Fibroblast of skin of abdomen (primary cell): ENCODE data around the gene FAAP100.

ENCODE experiments used
- DNase-seq: peaks from one replicate; pipeline ENCODE4 v3.0.0-alpha.2; 2013

The FAAP100 gene

DNA sequence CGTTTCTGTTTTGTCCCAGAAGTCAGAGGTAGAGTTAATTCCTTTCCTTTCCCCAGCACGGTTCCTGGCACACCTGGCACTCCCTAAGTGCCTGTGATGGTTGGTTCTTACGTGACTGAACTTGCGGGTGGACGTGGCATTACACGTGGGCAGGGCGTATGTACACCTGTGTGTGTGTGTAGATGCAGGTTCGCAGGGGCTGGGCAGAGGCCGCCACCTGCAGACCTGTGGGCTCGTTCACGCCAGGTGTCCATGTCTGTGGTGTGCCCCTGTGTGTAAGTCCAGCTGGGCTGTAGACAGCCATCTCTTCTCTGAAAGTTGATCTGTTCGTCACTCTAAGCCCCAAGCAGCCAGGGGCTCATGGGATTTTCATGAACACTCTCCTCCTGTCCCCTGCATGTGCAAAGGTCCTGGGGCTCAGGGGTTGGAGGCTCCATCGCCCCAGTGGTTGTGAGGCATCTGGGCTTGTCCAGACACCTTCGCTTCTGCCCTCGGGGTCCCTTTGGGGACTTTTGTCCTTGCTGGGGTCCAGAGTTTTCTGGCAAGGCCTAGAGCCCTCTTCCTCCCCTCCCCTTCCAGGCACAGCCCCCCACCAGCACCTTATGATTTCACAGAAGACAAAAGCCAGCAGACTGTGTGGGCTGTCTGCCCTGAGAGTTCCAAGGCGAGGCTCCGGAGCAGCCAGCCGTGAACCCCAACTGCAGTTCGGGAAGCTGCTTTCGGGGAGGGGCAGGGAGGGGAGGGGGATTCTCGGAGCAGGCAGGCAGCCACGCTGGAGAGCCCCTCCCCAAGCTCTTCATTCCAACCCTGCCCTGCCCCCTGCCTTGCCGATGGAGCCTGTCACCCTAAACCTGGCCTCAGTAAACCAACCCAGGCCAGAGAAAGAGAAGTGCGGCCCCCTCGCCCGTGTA, 29.4 kb downstream of the FAAP100 start:
- peak; percentile 52 for DNase-seq

DNA sequence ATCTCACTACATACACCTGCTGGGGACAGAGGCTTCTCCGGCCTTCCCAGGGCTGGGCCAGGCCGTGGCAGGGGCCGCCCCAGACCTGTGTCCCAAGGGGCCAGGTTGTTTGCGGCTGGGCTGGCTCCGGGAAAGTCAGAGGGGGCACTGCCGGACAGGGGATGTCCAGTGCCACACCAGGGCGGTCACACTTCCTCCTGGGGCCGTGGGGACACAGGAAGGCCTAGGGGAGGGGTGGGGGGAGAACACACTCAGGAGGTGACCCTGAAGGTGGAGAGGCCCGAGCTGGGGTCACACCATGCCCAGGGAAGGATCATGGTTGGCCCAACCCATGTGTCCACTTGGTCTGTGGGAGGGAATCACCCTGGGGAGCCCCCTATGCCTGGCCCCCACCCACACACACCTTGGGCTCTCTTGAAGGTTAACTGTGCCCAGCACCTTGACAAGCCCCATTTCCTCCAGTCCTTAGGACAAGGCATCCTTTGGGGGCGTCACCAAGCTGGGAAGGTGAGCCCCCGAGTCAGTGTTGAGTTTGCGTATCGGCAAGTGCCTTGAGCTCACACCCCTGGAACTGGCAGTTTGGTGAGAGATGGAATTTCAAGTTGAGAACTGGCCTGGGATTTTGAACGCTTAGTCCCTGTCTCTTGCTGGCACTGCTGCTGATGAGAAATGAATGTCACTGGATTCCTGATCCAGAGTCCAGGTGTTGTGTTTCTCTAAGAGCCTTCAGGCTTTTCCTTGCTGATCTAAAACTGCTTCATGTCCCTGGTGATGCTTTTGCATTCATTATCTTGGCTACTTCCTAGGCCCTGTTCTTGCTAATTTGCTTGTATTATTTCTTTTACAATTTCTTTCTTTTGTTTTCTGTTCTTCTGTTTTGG, 31.9 kb downstream of the FAAP100 start:
- no peak for DNase-seq

DNA sequence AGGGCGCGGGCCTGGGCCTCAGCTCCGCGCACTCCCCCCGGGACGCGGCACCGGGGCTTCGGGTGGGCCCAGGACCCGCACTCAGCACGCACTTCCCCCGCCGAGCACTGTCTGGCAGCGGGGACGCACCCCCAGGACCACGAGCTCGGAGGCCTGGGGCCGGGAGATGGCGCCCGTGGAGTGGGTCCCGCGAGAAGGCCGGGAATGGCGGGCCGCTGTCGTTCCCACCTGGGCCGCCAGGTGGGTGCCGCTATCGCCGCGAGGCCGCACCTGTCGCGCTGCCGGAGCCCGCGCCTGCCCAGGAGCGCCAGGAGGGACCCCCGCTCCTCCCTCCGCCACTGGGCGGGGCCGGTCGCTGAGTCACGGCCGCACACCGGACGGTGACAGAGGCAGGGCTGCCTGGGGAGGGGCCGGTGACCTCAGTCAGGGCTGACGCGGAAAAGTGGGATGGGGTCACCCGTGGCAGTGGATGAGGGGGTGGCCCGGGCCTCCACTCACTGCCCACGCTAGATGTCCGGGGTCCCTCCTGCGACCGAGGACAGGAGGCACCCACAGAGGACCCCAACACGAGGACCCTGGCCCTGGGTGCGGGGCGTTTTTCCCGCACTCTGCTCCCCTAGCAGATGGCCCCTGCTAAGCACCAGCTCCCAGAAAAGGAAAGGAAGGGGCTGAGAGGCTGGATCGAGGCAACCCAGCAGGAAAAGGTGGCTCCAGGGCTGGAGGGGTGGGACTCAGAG, 32.7 kb downstream of the FAAP100 start:
- no peak for DNase-seq

DNA sequence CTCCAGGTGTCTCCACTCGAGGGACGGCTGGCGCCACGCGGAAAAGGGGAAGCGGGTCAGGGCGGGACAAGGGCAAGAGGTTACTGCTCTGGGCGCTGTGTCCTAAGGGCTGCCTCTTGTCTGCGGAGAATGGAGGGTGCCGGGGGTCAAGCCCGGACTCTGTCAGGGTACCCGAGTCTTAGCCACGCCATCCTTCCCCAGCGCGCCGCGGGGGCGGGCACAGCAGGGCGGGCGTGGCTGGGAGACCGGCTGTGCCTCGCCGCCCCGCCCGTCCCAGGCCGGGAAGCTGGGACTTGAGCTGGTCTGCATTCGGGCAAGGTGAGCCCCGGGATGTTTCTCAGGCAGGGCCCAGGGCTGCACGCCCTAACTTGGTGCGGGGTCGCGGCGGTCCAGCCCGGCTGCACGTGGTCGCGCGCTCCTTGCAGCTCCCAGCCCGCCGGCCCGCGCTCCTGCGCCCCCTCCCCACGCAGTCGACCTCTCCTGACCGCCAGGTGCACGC, 33.3 kb downstream of the FAAP100 start:
- DNase-seq: no peak

DNA sequence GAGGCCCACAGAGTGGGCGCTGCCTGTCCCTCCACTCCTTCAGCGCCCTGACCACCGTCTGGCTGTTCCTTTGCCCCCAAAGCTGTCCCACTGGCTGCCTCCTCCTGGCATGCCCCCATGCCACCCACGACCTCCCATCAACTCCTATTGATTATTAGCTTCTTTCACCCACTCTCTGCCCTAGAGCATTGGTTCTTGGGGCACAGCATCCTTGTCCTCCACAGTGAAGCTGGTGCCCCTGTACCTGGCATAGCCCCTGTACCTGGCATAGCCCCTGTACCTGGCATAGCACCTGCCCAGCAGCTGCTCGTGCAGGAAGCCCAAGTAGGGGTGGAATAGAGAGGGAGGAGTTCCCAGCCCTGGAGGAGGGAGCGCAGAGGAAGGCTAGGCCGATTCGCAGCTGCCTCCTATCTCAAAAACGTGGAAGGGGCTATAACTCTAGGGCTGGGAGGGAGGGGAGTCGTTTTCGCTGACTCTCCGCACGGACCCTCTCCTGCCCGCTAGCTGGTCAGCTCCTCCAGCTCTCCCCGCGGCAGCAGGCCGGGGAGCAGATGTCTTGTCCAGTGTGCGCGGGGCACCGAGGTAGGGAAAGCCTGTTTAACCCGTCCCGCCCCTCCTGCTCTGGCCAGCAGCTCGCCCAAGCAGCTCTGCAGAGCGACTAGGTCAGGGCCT, 33.9 kb downstream of the FAAP100 start:
- no peak for DNase-seq

DNA sequence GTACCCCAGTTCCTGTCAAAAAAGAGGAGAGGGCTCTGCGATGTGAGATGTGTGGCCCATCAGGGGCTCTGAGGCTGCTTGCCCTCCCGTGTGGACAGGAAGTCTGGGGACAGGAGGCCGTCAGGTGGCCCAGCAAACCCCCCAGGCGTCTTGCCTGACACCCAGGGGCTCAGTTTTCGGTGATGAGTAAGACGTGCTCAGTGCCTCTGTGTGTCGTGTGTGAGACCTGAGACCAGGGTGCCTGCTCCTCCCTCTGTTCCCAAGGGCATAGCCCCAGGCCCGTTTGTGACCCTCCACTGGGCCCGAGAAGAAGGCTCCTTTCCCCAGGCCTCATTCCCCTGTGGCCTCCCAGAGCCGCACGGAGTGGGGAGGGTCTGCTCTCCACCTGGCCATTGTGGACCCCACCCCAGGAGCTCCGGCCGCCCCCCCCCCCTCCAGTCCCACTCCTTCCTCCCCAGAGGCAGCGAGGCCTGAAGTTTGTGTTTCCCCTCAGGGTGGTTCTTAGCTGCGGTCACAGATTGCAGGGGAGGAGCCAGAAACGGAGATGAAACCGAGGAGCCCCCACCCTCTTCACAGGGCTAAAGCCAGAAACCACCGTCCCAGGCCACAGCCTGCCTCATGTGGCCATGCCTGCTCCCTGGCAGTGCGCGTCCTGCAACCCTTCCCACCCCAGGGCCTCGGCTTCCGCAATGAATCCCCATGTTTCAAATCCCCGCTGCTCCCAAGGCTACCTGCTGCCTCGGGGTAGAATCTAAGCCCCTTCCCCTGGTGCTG, 34.6 kb downstream of the FAAP100 start:
- DNase-seq: peak; percentile 43

DNA sequence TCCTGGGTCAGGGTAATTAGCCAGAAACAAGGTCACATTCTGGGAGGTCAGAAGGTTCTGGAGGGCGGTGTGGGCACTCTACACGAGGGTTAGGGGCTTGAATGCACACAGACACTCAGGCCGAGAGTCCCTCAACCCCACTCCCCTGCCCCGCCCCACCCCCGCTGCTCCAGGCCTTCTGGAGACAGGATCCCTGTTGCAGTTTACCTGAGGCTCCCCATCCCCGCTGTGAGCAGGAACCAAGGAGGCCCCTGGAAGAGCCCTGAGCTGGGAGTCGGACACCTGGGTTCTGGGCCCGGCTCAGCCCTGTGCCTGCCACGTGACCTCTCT, 35.2 kb downstream of the FAAP100 start:
- DNase-seq: no peak

DNA sequence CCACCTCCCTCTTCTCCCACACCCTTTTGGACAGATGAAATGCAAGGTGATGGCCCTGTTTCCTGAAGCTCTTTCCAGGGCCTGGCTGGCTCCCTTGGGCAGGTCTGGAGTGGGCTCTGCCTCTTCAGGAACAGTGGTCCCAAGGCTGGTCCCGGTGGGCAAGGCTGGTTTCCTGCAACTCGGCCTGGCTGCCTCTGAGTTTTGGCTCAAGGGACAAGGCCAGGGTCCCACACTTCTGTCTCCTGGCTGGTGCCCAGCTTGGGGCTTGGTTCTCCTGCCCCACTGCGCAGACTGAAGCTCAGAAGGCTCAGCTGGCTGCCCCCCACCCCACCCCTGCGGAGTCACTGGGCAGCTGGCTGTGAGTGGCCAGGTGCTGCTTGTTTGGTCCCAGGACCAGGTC, 35.7 kb downstream of the FAAP100 start:
- no peak for DNase-seq

DNA sequence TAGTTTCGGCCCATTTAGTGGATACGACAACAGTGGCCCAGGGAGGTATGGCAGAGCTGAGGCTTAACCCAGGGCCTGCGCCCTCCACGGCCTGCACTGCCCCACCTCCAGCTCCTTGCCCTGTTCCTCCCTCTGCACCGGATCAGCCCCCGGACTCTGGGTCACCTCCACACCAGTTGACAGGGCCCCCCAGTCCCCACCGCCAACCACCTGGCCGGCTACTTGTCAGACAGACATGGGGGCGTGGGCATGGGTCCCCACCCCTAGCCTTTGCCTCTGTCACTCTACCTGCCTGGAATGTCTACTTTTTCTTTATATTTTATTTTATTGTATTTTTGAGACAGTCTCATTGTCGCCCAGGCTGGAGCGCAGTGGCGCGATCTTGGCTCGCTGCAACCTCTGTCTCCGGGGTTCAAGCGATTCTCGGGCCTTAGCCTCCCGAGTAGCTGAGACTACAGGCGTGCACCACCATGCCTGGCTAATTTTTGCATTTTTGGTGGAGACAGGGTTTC, 36.6 kb downstream of the FAAP100 start:
- no peak for DNase-seq

DNA sequence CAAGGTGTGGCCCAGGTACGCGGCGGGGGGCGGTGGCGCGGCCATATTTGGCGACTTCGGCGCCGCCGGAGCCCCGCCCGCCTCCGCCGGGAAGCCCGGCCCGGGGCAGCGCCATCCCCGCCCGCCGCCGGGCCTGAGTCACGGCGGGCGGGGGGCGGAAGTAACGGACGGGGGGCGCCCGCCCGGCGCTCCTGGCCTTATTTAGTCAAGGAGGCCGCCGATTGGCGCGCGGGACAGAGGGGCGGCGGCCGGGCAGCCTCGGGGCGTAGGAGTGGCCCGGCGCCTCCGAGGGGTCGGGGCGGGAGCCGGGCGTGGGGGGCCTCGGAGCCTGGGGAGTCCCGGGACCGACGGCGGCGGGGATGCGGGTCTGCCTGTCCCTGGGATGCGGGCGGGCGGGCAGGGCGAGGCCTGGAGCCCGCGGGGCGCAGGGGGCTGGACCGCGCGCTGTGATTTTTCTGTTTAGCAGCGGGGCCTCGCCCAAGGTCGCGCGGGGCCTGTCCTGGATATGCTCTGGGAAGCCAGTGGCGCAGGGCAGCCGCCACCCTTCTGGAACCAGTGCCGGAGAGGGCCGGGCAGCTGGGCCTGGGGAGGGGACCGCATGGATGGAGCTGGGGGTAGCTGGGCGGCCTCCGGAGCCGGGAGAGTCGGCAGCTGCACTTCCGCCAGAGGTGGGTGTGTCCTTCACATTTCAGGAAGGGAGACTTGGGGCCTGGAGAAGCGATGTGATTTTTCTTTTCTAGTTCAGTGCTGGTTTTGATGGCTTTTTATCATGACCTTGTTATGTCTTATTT, 37.2 kb downstream of the FAAP100 start:
- DNase-seq: peak; percentile 95

DNA sequence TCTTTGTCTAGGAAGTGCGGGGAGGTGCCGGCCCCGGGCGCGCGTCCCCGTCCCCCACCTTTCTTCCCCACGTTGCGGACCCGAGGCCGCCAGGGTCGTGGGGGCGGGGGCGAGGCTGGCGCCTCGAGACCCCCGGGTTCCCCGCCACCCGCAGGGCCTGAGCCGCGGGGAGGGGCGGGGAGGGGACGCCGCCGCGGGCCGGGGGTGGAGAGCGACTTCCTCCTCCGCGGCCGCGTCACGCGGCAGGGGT, 37.7 kb downstream of the FAAP100 start:
- no peak for DNase-seq

DNA sequence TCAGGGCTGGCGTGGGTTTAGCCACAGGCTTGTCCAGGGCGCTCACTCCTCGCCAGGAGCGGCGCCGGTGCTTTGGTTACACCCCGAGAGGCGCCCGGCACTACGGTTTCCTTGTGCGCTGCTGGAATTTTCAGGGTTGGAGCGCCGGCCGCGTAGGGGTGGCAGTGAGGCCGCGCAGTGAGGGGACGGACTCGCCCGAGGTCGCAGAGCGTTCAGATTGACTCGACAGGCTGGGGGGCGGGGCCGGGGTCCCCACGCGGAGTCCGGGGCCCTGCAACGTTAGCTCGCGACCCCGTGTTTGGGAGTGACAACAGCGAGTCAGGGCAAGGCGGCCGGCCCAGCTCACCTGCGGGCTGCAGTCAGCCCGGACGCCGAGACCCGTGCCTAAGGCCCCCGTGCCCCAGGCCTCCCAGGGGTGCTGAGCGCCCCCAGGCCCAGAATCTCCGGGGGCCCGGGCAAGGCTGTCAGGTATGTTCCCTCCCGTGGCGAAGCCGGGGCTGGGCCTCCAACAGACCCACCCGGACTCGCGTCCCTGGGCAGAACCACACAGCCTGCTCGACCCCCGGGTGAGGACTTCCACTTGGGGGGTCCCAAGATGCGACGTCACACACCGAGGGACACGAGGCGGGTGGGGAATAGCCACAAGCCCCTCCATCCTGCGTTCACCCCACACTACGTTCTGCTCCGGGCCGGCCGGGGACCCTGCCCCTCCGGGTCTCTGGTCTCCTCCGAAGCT, 38.2 kb downstream of the FAAP100 start:
- DNase-seq: peak; percentile 79

DNA sequence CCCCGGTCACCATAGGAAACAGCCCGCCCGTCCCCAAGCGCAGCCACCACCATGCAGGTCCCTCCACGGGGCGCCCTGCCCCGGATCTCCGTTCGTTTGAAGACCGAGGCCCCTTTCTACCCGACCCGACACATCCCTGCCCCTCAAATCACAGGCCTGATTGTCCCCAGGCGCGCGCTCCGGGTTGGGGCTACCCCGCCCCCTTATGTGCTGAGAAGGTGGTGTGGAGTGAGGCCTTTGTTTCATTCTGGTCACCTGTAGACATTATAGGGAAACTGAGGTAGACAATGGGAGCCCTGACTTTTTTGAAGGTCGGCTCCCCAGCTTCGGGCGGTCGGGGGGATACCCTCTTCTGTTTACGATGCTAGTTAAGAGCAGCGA, 38.8 kb downstream of the FAAP100 start:
- DNase-seq: peak; percentile 73

DNA sequence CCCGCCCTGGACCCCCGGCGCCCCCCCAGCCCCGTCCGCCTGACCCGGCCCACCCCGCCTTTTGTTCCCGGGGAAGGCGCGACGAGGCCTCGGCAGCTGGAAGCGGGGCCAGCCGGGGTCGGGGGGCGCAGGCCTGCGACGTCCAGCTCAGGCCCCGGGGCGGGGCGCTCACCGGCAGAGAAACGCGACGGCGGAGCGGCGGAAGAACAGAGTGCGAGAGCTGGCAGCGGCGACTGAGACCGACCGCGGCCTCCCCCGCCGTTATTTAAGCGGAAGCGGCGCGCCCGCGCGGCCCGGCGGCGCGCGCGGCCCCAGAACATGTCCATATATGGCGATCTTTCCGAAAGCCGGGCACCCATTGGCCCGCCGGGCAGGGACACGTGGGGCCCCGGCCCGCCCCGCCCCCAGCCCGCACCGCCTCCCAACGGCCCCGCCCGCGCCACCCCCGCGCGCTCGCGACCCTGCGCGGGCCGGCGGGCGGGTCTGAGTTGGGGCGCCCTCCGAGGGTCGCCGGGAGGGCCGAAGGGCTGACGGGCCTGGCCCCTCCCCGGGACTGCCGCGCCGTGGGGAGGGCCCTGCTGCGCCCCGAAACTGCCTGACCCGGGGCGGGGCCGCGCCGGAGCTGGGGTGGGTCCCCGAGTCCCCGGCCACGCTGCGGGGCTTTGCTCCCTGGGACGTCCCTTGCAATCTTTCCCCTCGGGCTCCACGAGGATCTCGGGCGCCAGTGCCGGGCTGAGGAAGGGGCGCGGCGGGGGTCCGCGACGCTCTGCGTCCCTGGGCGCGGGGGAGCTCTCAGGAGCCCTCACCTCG, 39.4 kb downstream of the FAAP100 start, which contains the start of gene ACTG1:
Gene ACTG1 (minus strand): TSS at position 238 of the 810 bp plus-strand sequence. CDS start 445 bp downstream, outside the sequence.
- peak; percentile 96 for DNase-seq

DNA sequence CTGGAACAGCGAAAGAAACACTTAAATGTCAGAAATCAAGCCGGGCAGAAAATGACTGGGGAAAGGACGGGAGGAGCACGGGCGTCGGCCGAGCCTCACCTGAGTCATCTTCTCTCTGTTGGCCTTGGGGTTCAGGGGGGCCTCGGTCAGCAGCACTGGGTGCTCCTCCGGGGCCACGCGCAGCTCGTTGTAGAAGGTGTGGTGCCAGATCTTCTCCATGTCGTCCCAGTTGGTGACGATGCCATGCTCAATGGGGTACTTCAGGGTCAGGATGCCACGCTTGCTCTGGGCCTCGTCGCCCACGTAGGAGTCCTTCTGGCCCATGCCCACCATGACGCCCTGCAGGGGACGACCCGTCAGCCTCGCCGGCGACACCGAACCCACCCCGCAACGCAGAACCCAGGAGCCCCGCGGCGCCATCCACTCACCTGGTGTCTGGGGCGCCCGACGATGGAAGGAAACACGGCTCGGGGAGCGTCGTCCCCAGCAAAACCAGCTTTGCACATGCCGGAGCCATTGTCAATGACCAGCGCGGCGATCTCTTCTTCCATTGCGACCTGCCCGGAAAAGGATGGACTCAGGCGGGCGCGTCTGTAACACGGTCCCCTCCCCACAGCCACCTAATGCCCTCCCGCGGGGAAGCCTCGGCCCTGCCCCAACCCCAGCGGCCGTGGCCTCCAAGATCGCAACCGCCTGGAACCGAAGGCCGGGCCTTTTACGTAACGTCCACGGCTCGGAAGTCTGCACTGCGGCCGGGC, 40.2 kb downstream of the FAAP100 start:
- no peak for DNase-seq

DNA sequence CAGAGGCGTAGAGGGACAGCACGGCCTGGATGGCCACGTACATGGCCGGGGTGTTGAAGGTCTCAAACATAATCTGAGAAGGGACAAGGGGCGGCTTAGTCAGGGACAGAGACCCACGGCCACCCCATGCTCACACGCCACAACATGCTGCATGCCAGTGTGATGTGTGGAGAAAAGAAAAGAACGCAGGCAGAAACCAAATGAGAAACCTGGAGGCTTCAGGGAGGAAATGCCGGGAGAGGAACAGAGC, 40.7 kb downstream of the FAAP100 start:
- DNase-seq: peak; percentile 56

DNA sequence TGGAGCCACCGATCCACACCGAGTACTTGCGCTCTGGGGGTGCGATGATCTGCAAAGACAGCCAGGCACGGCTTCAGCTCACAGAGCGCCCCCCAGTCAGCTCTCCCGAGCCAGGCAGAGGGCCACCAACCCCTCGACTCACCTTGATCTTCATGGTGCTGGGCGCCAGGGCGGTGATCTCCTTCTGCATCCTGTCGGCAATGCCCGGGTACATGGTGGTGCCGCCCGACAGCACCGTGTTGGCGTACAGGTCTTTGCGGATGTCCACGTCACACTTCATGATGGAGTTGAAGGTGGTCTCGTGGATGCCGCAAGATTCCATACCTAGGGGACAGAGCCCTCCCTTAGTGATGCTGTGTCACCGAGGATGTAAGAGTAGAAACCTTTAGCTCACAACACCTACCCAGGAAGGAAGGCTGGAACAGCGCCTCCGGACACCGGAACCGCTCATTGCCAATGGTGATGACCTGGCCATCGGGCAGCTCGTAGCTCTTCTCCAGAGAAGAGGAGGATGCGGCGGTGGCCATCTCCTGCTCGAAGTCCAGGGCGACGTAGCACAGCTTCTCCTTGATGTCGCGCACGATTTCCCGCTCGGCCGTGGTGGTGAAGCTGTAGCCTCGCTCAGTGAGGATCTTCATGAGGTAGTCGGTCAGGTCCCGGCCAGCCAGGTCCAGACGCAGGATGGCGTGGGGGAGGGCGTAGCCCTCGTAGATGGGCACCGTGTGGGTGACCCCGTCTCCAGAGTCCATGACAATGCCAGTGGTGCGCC, 41.2 kb downstream of the FAAP100 start:
- DNase-seq: peak; percentile 40
